Measurements from ENCODE around the gene LNX2.

The LNX2 gene

GRCh38 chr13:27620377-27621115 lies at the start of gene LNX2:
Gene LNX2, minus strand, starts transcription at chr13:27620529. Its CDS starts 38,826 bp downstream, at chr13:27581703.
- DNase-seq (ENCODE audit: low spot score) = peak; percentile 95

GRCh38 chr13:27667946-27668345 lies 47.6 kb upstream of the LNX2 start:
- DNase-seq (ENCODE audit: low spot score) = no peak

- no peak for DNase-seq (ENCODE audit: low spot score)
Measured at GRCh38 chr13:27666951-27667350, 46.6 kb upstream of the LNX2 start.

- no peak for DNase-seq (ENCODE audit: low spot score)
Measured at GRCh38 chr13:27665761-27666160, 45.4 kb upstream of the LNX2 start.

- DNase-seq (ENCODE audit: low spot score) = peak; percentile 21
Measured at GRCh38 chr13:27665333-27665732, 45.0 kb upstream of the LNX2 start.

GRCh38 chr13:27663947-27664346 lies 43.6 kb upstream of the LNX2 start:
- DNase-seq (ENCODE audit: low spot score) = peak; percentile 14

GRCh38 chr13:27662738-27663470 lies 42.6 kb upstream of the LNX2 start:
- DNase-seq (ENCODE audit: low spot score) = no peak

- DNase-seq (ENCODE audit: low spot score) = no peak
Measured at GRCh38 chr13:27661017-27661416, 40.7 kb upstream of the LNX2 start.

GRCh38 chr13:27660511-27660910 lies 40.2 kb upstream of the LNX2 start:
- no peak for DNase-seq (ENCODE audit: low spot score)

GRCh38 chr13:27659145-27659865 lies 39.0 kb upstream of the LNX2 start:
- DNase-seq (ENCODE audit: low spot score) = no peak

GRCh38 chr13:27658546-27658945 lies 38.2 kb upstream of the LNX2 start:
- no peak for DNase-seq (ENCODE audit: low spot score)

GRCh38 chr13:27657724-27658123 lies 37.4 kb upstream of the LNX2 start:
- no peak for DNase-seq (ENCODE audit: low spot score)

- DNase-seq (ENCODE audit: low spot score) = no peak
Measured at GRCh38 chr13:27654816-27655215, 34.5 kb upstream of the LNX2 start.

GRCh38 chr13:27654059-27654458 lies 33.7 kb upstream of the LNX2 start:
- no peak for DNase-seq (ENCODE audit: low spot score)

GRCh38 chr13:27650312-27650711 lies 30.0 kb upstream of the LNX2 start:
- no peak for DNase-seq (ENCODE audit: low spot score)

- no peak for DNase-seq (ENCODE audit: low spot score)
Measured at GRCh38 chr13:27644302-27644701, 24.0 kb upstream of the LNX2 start.

GRCh38 chr13:27643334-27644132 lies 23.2 kb upstream of the LNX2 start:
- DNase-seq (ENCODE audit: low spot score) = no peak

- DNase-seq (ENCODE audit: low spot score) = no peak
Measured at GRCh38 chr13:27641711-27642502, 21.6 kb upstream of the LNX2 start.

GRCh38 chr13:27639186-27639585 lies 18.9 kb upstream of the LNX2 start:
- no peak for DNase-seq (ENCODE audit: low spot score)

- no peak for DNase-seq (ENCODE audit: low spot score)
Measured at GRCh38 chr13:27638521-27638920, 18.2 kb upstream of the LNX2 start.

- DNase-seq (ENCODE audit: low spot score) = no peak
Measured at GRCh38 chr13:27638001-27638400, 17.7 kb upstream of the LNX2 start.

Data from iPS-NIHi11 (cell line).